Right atrium auricular region (tissue), 2 donors: ENCODE measurements around the gene OR3A2. TPM values are rescaled to one million over a fixed set of nuclear protein-coding genes. Genes with fewer than 3 reads are reported as not detected.
"Not testable (repeated sequence)": the region's sequence is repeated elsewhere in the genome, so short reads cannot be mapped to it uniquely, and the experiment has no call there.

Source experiments
- DNase-seq: peaks from one replicate; pipeline ENCODE4 v3.0.0-alpha.2; 2019; ENCODE audit warnings: low spot score
- H3K27ac ChIP-seq, 2 donors: fragments of 200-600 bp; sonication (generic); 1 replicate in 1 of 2; 2 replicates in 1 of 2; pipeline ENCODE4 v1.5.1; 2016 to 2019
- H3K27me3 ChIP-seq, 2 donors: fragments of 200-600 bp; sonication (generic); one replicate each; pipeline versions ENCODE4 v1.5.1 to v1.6.0; 2017 to 2019
- H3K36me3 ChIP-seq: fragments of 200-600 bp; sonication (generic); one replicate; pipeline ENCODE4 v1.5.1; 2016
- H3K4me1 ChIP-seq, 2 donors: fragments of 200-600 bp; sonication (generic); one replicate each; pipeline versions ENCODE4 v1.5.1 to v1.6.0; 2017 to 2019
- H3K4me3 ChIP-seq, 2 donors: fragments of 200-600 bp; sonication (generic); 1 replicate in 1 of 2; 2 replicates in 1 of 2; pipeline ENCODE4 v1.5.1; 2017 to 2019; ENCODE audit warnings: mild to moderate bottlenecking in 1 of 2, moderate library complexity in 1 of 2
- H3K9me3 ChIP-seq, 2 donors: fragments of 200-600 bp; sonication (generic); one replicate each; pipeline ENCODE4 v1.5.1; 2019
- CTCF ChIP-seq, 2 donors: fragments of 200-600 bp; sonication (generic); IDR thresholded peaks; one replicate each; pipeline ENCODE4 v1.5.1; 2019; ENCODE audit warnings: antibody characterized with exemption in 2 of 2
- total RNA-seq, 2 donors: library from RNA; depleted of rRNA; stranded (reverse); fragments of >200 nt; gene quantifications; one replicate each; pipeline ENCODE4 v1.1.0, GENCODE V29; 2016

Gene OR3A2
- total RNA-seq, 2 donors from 2014 or later = 0.51 TPM; not detected in 1

DNA sequence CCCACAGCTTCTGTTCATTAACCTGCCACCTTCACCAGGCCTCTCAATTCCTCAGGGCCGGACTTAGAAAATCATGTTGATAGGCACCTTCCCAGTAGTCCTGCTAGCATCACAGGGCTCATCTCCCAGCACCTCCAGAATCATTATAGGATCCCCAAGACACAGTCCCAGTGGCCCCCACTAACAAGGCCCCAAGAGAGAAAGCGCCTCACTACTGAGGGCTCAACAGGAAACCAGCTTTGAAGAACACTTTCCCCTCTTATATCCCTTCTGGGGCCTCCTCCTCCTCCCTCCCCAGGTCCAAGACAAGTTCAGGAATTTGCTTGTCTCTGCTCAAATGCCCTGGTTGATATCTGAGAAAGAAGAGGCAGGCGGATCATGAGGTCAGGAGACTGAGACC lies 25.0 kb upstream of the OR3A2 start, which contains the start of gene OR3A3:
TSS of gene OR3A3 (plus strand) at position 301 of the 400 bp plus-strand sequence.
- no peak within 1 kb of the TSS for H3K4me3 ChIP-seq
- no peaks in the 10 kb centered on the region for H3K36me3 ChIP-seq
- peaks cover 0 to 21% of the 10 kb centered on the region in 2 donors for H3K9me3 ChIP-seq
- H3K4me1 ChIP-seq = no peaks in the 10 kb centered on the region
- TF ChIP-seq CTCF (IDR thresholded peaks at IDR 0.05) = no peak
- no peaks in the 10 kb centered on the region for H3K27me3 ChIP-seq
- no peak for DNase-seq
- no peak within 1 kb of the TSS for H3K27ac ChIP-seq

DNA sequence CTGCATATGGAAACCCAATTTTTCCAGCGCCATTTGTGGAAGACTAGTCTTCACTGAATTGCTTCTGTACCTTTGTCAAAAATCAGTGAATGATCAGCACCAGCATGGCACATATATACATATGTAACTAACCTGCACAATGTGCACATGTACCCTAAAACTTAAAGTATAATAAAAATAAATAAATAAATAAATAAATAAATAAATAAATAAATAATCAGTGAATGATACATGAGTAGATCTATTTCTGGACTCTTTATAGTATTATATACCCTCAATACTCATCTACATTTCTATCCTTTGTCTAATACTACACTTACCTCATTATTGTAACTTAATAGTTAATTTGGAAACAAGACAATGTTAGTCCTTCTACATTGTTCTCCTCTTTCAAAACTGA lies 17.7 kb upstream of the OR3A2 start:
- H3K9me3 ChIP-seq = peaks cover 0 to 27% of the 10 kb centered on the region in 2 donors
- not testable (repeated sequence) for H3K4me1 ChIP-seq, H3K4me3 ChIP-seq, H3K27ac ChIP-seq, DNase-seq, H3K36me3 ChIP-seq, H3K27me3 ChIP-seq

GRCh38 chr17:3401786-3402185 lies 15.7 kb upstream of the OR3A2 start:
- H3K36me3 ChIP-seq = no peaks in the 10 kb centered on the region
- no peaks in the 10 kb centered on the region for H3K27me3 ChIP-seq
- DNase-seq = no peak
- no peaks in the 10 kb centered on the region for H3K4me1 ChIP-seq
- no peak overlapping the region for H3K4me3 ChIP-seq
- peaks cover 0 to 12% of the 10 kb centered on the region in 2 donors for H3K9me3 ChIP-seq
- no peak for TF ChIP-seq CTCF (IDR thresholded peaks at IDR 0.05)
- no peak overlapping the region for H3K27ac ChIP-seq

DNA sequence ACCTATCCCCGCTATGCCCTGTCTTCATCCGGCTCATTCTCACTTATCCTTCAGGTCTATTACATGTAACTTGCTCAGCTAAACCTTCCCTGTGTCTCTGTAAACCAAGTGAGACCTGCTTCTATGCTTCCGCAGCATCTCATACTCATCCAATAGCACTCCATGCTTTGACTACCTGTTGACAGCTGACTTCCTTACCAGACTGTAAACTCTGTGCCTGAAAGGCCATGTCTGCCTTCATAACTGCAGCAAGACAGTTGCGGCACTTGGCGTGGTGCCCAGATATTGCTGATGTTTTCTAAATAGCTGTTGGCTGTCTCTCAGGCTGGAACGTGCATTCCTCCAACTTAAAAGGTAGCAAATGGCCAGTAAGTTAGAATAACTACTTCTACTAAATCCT lies 13.9 kb upstream of the OR3A2 start:
- no peak overlapping the region for H3K4me3 ChIP-seq
- no peaks in the 10 kb centered on the region for H3K9me3 ChIP-seq
- H3K27me3 ChIP-seq = no peaks in the 10 kb centered on the region
- TF ChIP-seq CTCF (IDR thresholded peaks at IDR 0.05) = no peak
- no peak for DNase-seq
- H3K4me1 ChIP-seq = no peaks in the 10 kb centered on the region
- H3K27ac ChIP-seq = no peak overlapping the region
- no peaks in the 10 kb centered on the region for H3K36me3 ChIP-seq

- DNase-seq = no peak
- H3K9me3 ChIP-seq = no peaks in the 10 kb centered on the region
- H3K4me1 ChIP-seq = no peaks in the 10 kb centered on the region
- no peak within 1 kb of the TSS for H3K4me3 ChIP-seq
- TF ChIP-seq CTCF (IDR thresholded peaks at IDR 0.05) = no peak
- H3K27me3 ChIP-seq = no peaks in the 10 kb centered on the region
- H3K36me3 ChIP-seq = no peaks in the 10 kb centered on the region
- H3K27ac ChIP-seq = no peak within 1 kb of the TSS
These were observed 12.2 kb upstream of the OR3A2 start, which contains the start of gene OR1E1 for GRCh38 chr17:3398310-3398709. TSS of gene OR1E1 (minus strand) at chr17:3398410. CDS start at chr17:3398410, 0 bp downstream.

DNA sequence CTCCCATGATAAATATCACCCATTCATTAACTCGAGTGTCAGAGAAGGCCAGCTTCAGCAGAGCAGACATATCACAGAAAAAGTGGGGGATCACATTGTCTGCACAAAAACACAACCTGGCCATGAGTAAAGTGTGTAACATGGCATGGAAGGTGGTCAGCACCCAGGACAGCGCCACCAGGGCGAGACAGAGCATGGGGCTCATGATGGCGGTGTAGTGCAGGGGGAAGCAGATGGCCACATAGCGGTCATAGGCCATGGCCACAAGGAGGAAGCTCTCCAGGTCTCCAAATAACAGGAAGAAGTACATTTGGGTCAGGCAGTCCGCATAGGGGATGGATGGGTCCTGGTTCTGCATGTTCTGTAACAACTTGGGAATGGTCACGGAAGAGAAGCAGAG lies 11.7 kb upstream of the OR3A2 start:
- H3K27ac ChIP-seq, H3K4me3 ChIP-seq, H3K36me3 ChIP-seq, H3K4me1 ChIP-seq, DNase-seq, H3K9me3 ChIP-seq, H3K27me3 ChIP-seq: not testable (repeated sequence)

DNA sequence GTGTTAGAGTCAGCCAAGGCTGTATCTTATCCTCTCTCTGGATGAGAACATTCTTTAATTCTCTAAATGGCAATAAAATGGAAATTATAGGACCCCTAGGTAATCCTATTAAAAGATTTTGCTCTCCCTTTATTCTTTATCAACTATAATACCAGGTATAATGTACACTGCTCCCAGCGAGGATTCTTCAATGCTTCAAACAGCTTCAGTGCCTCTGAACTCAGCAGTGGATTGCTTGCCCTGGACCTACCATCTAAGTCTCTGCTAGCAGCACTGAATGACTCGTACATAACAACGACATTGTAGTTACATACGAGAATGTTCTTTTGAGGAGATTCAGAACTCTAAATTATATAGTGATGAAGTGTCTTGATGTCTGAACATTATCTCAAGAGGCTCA lies 3.7 kb upstream of the OR3A2 start:
- Histone ChIP-seq H3K36me3 (no peaks in the 10 kb centered on the region), H3K27ac (no peak overlapping the region), H3K4me3 (no peak overlapping the region), H3K4me1 (no peaks in the 10 kb centered on the region), H3K9me3 (peaks cover 0 to 9% of the 10 kb centered on the region in 2 donors), H3K27me3 (no peaks in the 10 kb centered on the region)
- DNase-seq = no peak
- TF ChIP-seq CTCF (IDR thresholded peaks at IDR 0.05) = no peak
